K562 (cell line): ENCODE results near the gene SFT2D2. TPM values are rescaled to one million over a fixed set of nuclear protein-coding genes. Genes with fewer than 3 reads are reported as not detected.
A peak's percentile ranks its signal among the peaks of the same experiment; 100 is the strongest.

Experiments used
- BDP1 ChIP-seq: IDR thresholded peaks from 3 replicates; pipeline ENCODE4 v1.6.1; 2011; ENCODE audit not compliant: insufficient read length, insufficient read depth
- DACH1 ChIP-seq: fragments of 450-650 bp; IDR thresholded peaks from 2 replicates; pipeline ENCODE4 v1.6.1; 2018; ENCODE audit not compliant: partially characterized antibody
- ETV6 ChIP-seq, 3 experiments: fragments of 150-350 bp in 1 of 3; sonication (generic) in 1 of 3; formaldehyde crosslinking in 1 of 3; IDR thresholded peaks; 2 replicates each; pipeline versions ENCODE4 v1.6.1 to v1.8.0; 2014 to 2022; ENCODE audit warnings: borderline replicate concordance in 2 of 3, low read depth in 2 of 3, antibody characterized with exemption in 1 of 3, low read length in 1 of 3, mild to moderate bottlenecking in 1 of 3, missing genetic modification reagents in 1 of 3
- HNRNPH1 ChIP-seq: fragments of 200-400 bp; formaldehyde crosslinking; optimal IDR thresholded peaks from 2 replicates; pipeline ENCODE3; 2017; ENCODE audit warnings: low read depth, mild to moderate bottlenecking, low read length, moderate library complexity
- KDM2B ChIP-seq: fragments of 250-450 bp; sonication (Bioruptor Pico); IDR thresholded peaks from 2 replicates; pipeline ENCODE4 v1.8.0; 2021; ENCODE audit warnings: mild to moderate bottlenecking, moderate library complexity
- KLF16 ChIP-seq: IDR thresholded peaks from 2 replicates; pipeline ENCODE4 v1.6.1; 2016; ENCODE audit warnings: antibody characterized with exemption
- LEF1 ChIP-seq: fragments of 450-650 bp; IDR thresholded peaks from 2 replicates; pipeline ENCODE4 v1.6.1; 2016; ENCODE audit warnings: mild to moderate bottlenecking
- MAFK ChIP-seq: IDR thresholded peaks from 2 replicates; pipeline ENCODE4 v1.6.1; 2011; ENCODE audit warnings: low read length, improper control_type of control experiment
- POLR3G ChIP-seq: IDR thresholded peaks from 2 replicates; pipeline ENCODE4 v1.6.1; 2011; ENCODE audit not compliant: insufficient read length, insufficient replicate concordance; ENCODE audit errors: extremely low read depth
- RBBP5 ChIP-seq: fragments of 200-600 bp; sonication (generic); IDR thresholded peaks from 2 replicates; pipeline ENCODE4 v1.6.1; 2012; ENCODE audit warnings: borderline replicate concordance, mild to moderate bottlenecking, low read length, control low read depth, inconsistent platforms; ENCODE audit not compliant: insufficient read depth, poor library complexity, severe bottlenecking
- SRSF3 ChIP-seq: fragments of 200-400 bp; formaldehyde crosslinking; IDR thresholded peaks from 2 replicates; pipeline ENCODE4 v1.6.1; 2016; ENCODE audit warnings: mild to moderate bottlenecking, low read length, moderate library complexity; ENCODE audit not compliant: insufficient read depth
- TBL1XR1 ChIP-seq, 2 experiments: IDR thresholded peaks; 2 replicates each; pipeline ENCODE4 v1.6.1; 2012; ENCODE audit warnings: improper control_type of control experiment in 2 of 2, low read length in 2 of 2, mild to moderate bottlenecking in 1 of 2
- ZKSCAN3 ChIP-seq: fragments of 250-450 bp; sonication (Bioruptor Pico); IDR thresholded peaks from 2 replicates; pipeline ENCODE4 v1.4.0; 2020
- ZNF197 ChIP-seq: fragments of 200-800 bp; sonication (Bioruptor generic); IDR thresholded peaks from 2 replicates; pipeline ENCODE4 v1.6.1; 2016; ENCODE audit warnings: low read depth, missing genetic modification characterization, missing compliant biosample characterization
- polyA plus RNA-seq, 8 experiments: library from polyadenylated mRNA; depleted of rRNA in 4 of 8; stranded (reverse) in 5 of 8; unstranded in 3 of 8; fragments of >200 nt; fragmentation: Nextera tagmentation in 2 of 8; fragmentation: Illumina TruSeq in 1 of 8; extraction: Ambion mirVana in 2 of 8; extraction: Trizol in 1 of 8; gene quantifications; 2 replicates each; pipeline versions ENCODE4 v1.2.1 to v1.2.3, GENCODE V29; 2011 to 2014; ENCODE audit warnings: inconsistent platforms in 1 of 8, missing spikeins in 1 of 8
- total RNA-seq, 7 experiments: library from RNA; depleted of rRNA in 6 of 7; stranded (reverse); fragments of >200 nt in 6 of 7; fragmentation: Illumina TruSeq in 2 of 7; extraction: Trizol in 2 of 7; gene quantifications; 2 replicates each; pipeline versions ENCODE4 v1.2.1 to v1.2.3, GENCODE V29; 2011 to 2021; ENCODE audit warnings: low replicate concordance in 1 of 7
- TF ChIP-seq, protein P1 (sequence below), 2 experiments: fragments of 450-650 bp in 1 of 2; sonication (generic) in 1 of 2; formaldehyde crosslinking in 1 of 2; IDR thresholded peaks in 1 of 2; conservative IDR thresholded peaks in 1 of 2; 2 replicates each; pipeline versions ENCODE4 v1.6.1 to v1.8.1; 2016 to 2023; ENCODE audit warnings: mild to moderate bottlenecking in 2 of 2, moderate library complexity in 2 of 2, inconsistent platforms in 1 of 2, missing genetic modification reagents in 1 of 2
- TF ChIP-seq, protein P2 (sequence below), 3 experiments: fragments of 200-800 bp in 1 of 3; fragments of 250-450 bp in 1 of 3; fragments of 450-650 bp in 1 of 3; sonication (Bioruptor Pico) in 1 of 3; sonication (Bioruptor generic) in 1 of 3; formaldehyde crosslinking in 1 of 3; IDR thresholded peaks; 2 replicates each; pipeline versions ENCODE4 v1.6.1 to v1.8.0; 2016 to 2022; ENCODE audit warnings: mild to moderate bottlenecking in 2 of 3, missing genetic modification characterization in 2 of 3, missing compliant biosample characterization in 1 of 3, moderate library complexity in 1 of 3
- TF ChIP-seq, protein P3 (sequence below): fragments of 450-650 bp; formaldehyde crosslinking; IDR thresholded peaks from 2 replicates; pipeline ENCODE4 v1.4.0; 2020; ENCODE audit warnings: mild to moderate bottlenecking
- TF ChIP-seq, protein P4 (sequence below): fragments of 450-650 bp; IDR thresholded peaks from 2 replicates; pipeline ENCODE4 v1.6.1; 2016; ENCODE audit warnings: borderline replicate concordance

The SFT2D2 gene
- total and polyA plus RNA-seq, 9 of the 15 experiments (the other 6 are each of a cell fraction or from before 2014, with no cell fraction given): 3.4 to 50.1 (median 21.6) TPM

DNA sequence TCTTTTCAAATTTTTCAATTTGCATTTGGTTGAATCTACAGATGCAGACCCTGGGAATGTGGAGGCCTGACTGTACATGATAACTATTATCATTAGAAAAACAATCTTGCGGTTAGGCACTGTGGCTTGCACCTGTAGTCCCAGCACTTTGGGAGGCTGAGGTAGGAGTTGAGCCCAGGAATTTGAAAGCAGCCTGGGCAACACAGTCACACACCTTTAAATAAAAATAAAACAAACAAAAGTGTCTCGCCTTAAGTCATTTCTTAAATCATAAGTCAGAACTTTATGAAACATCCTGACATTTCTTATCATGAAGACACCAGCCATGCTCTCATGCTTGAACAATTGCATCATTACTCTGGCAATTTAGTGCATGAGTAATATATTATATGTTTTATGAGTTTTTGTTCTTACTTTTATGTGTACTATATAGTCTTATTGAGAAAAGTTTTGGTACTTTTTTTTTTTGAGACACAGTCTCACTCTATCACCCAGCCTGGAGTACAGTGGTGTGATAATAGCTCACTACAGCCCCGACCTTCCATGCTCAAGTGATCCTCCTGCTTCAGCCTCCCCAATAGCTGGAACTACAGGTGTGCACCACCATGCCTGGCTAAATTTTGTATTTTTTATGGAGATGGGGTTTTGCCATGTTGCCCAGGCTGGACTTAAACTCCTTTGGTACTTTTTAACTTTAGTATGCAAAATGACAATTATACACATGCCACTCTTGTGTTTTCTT is 62.7 kb downstream of the SFT2D2 start (continued):
- no peak for TF ChIP-seq KDM2B (CRISPR knock-in tag)
- TF ChIP-seq ZKSCAN3 (CRISPR knock-in tag): no peak
- TF ChIP-seq KLF16: peak; percentile 95
- TF ChIP-seq, protein P1, sequence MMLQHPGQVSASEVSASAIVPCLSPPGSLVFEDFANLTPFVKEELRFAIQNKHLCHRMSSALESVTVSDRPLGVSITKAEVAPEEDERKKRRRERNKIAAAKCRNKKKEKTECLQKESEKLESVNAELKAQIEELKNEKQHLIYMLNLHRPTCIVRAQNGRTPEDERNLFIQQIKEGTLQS (IDR thresholded peaks at IDR 0.05): peak; percentile 97
- TF ChIP-seq, protein P1 (CRISPR knock-in tag; conservative IDR thresholded peaks at IDR 0.05): 0 out of 2 replicates have a peak, but pooled peaks have one; percentile 36
- TF ChIP-seq TBL1XR1 (IDR thresholded peaks at IDR 0.05; ENCODE audit: low read length in 2 of 2): peak in 1 of 2 experiments; percentile 75; a peak in 2 of 4 replicates
- no peak for TF ChIP-seq MAFK
- TF ChIP-seq RBBP5: peak; percentile 23
- TF ChIP-seq, protein P2, sequence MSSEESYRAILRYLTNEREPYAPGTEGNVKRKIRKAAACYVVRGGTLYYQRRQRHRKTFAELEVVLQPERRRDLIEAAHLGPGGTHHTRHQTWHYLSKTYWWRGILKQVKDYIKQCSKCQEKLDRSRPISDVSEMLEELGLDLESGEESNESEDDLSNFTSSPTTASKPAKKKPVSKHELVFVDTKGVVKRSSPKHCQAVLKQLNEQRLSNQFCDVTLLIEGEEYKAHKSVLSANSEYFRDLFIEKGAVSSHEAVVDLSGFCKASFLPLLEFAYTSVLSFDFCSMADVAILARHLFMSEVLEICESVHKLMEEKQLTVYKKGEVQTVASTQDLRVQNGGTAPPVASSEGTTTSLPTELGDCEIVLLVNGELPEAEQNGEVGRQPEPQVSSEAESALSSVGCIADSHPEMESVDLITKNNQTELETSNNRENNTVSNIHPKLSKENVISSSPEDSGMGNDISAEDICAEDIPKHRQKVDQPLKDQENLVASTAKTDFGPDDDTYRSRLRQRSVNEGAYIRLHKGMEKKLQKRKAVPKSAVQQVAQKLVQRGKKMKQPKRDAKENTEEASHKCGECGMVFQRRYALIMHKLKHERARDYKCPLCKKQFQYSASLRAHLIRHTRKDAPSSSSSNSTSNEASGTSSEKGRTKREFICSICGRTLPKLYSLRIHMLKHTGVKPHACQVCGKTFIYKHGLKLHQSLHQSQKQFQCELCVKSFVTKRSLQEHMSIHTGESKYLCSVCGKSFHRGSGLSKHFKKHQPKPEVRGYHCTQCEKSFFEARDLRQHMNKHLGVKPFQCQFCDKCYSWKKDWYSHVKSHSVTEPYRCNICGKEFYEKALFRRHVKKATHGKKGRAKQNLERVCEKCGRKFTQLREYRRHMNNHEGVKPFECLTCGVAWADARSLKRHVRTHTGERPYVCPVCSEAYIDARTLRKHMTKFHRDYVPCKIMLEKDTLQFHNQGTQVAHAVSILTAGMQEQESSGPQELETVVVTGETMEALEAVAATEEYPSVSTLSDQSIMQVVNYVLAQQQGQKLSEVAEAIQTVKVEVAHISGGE (CRISPR knock-in tag; IDR thresholded peaks at IDR 0.05): no peak; a peak in 1 of 6 replicates
- TF ChIP-seq, protein P3, sequence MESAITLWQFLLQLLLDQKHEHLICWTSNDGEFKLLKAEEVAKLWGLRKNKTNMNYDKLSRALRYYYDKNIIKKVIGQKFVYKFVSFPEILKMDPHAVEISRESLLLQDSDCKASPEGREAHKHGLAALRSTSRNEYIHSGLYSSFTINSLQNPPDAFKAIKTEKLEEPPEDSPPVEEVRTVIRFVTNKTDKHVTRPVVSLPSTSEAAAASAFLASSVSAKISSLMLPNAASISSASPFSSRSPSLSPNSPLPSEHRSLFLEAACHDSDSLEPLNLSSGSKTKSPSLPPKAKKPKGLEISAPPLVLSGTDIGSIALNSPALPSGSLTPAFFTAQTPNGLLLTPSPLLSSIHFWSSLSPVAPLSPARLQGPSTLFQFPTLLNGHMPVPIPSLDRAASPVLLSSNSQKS: no peak
- TF ChIP-seq POLR3G: no peak
- TF ChIP-seq, protein P4, sequence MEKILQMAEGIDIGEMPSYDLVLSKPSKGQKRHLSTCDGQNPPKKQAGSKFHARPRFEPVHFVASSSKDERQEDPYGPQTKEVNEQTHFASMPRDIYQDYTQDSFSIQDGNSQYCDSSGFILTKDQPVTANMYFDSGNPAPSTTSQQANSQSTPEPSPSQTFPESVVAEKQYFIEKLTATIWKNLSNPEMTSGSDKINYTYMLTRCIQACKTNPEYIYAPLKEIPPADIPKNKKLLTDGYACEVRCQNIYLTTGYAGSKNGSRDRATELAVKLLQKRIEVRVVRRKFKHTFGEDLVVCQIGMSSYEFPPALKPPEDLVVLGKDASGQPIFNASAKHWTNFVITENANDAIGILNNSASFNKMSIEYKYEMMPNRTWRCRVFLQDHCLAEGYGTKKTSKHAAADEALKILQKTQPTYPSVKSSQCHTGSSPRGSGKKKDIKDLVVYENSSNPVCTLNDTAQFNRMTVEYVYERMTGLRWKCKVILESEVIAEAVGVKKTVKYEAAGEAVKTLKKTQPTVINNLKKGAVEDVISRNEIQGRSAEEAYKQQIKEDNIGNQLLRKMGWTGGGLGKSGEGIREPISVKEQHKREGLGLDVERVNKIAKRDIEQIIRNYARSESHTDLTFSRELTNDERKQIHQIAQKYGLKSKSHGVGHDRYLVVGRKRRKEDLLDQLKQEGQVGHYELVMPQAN: no peak
- no peak for TF ChIP-seq DACH1
- no peak for TF ChIP-seq BDP1
- TF ChIP-seq ETV6 (IDR thresholded peaks at IDR 0.05; ENCODE audit: borderline replicate concordance in 1 of 2, low read depth in 2 of 2, low read length in 1 of 2): no peak
- no peak for TF ChIP-seq ETV6 (CRISPR knock-in tag; IDR thresholded peaks at IDR 0.05; ENCODE audit: borderline replicate concordance)
- TF ChIP-seq LEF1: peak; percentile 73; the same call in 1 of the 2 replicates
- TF ChIP-seq ZNF197 (CRISPR knock-in tag): 0 out of 2 replicates have a peak, but pooled peaks have one; percentile 26
- TF ChIP-seq SRSF3: no peak
- no peak for TF ChIP-seq HNRNPH1
